ENCODE measurements around the gene ATP5ME.

- TF ChIP-seq TCF4 (CRISPR knock-in tag; IDR thresholded peaks at IDR 0.05; ENCODE audit: borderline replicate concordance) (no peak), ZNF8 (CRISPR knock-in tag; IDR thresholded peaks at IDR 0.05) (no peak), PPARA (CRISPR knock-in tag; IDR thresholded peaks at IDR 0.05; ENCODE audit: borderline replicate concordance) (no peak), ZC3H10 (CRISPR knock-in tag; IDR thresholded peaks at IDR 0.05) (no peak), ISL1 (CRISPR knock-in tag; IDR thresholded peaks at IDR 0.05) (no peak), RARB (CRISPR knock-in tag; IDR thresholded peaks at IDR 0.05) (no peak), OSR1 (CRISPR knock-in tag; IDR thresholded peaks at IDR 0.05) (no peak), ZNF565 (CRISPR knock-in tag; conservative IDR thresholded peaks at IDR 0.05; ENCODE audit: low read depth) (no peak)
- TF ChIP-seq, protein P1, sequence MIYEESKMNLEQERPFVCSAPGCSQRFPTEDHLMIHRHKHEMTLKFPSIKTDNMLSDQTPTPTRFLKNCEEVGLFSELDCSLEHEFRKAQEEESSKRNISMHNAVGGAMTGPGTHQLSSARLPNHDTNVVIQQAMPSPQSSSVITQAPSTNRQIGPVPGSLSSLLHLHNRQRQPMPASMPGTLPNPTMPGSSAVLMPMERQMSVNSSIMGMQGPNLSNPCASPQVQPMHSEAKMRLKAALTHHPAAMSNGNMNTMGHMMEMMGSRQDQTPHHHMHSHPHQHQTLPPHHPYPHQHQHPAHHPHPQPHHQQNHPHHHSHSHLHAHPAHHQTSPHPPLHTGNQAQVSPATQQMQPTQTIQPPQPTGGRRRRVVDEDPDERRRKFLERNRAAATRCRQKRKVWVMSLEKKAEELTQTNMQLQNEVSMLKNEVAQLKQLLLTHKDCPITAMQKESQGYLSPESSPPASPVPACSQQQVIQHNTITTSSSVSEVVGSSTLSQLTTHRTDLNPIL (CRISPR knock-in tag; IDR thresholded peaks at IDR 0.05; ENCODE audit: low read depth) = no peak
Observed at GRCh38 chr4:702618-703048, 28.6 kb upstream of the ATP5ME start.

Data from SK-N-SH treated with all-trans-retinoic acid at 6 μM for 48 hours (cell line).